SK-N-SH treated with all-trans-retinoic acid at 6 μM for 48 hours (cell line): ENCODE data around the gene USP7.

ENCODE experiments used
- CREB5 ChIP-seq: fragments of 250-450 bp; sonication (Bioruptor Pico); IDR thresholded peaks from 2 replicates; pipeline ENCODE4 v1.5.1; 2020; ENCODE audit warnings: low read depth, mild to moderate bottlenecking, moderate library complexity
- CSDC2 ChIP-seq: fragments of 250-450 bp; sonication (Bioruptor Pico); IDR thresholded peaks from 2 replicates; pipeline ENCODE4 v1.5.0; 2020; ENCODE audit warnings: mild to moderate bottlenecking, moderate library complexity
- ISL1 ChIP-seq: fragments of 250-450 bp; sonication (Bioruptor Pico); IDR thresholded peaks from 2 replicates; pipeline ENCODE4 v2.1.2; 2022; ENCODE audit warnings: mild to moderate bottlenecking, moderate library complexity
- PATZ1 ChIP-seq: fragments of 250-450 bp; sonication (Bioruptor Pico); IDR thresholded peaks from 2 replicates; pipeline ENCODE4 v1.8.0; 2020; ENCODE audit warnings: mild to moderate bottlenecking, moderate library complexity, borderline replicate concordance
- TSHZ2 ChIP-seq: fragments of 250-450 bp; sonication (Bioruptor Pico); IDR thresholded peaks from 2 replicates; pipeline ENCODE4 v1.5.0; 2020; ENCODE audit warnings: mild to moderate bottlenecking, moderate library complexity
- ZFP30 ChIP-seq: fragments of 450-650 bp; formaldehyde crosslinking; IDR thresholded peaks from 2 replicates; pipeline ENCODE4 v1.5.0; 2022; ENCODE audit warnings: mild to moderate bottlenecking, moderate library complexity
- ZNF70 ChIP-seq: fragments of 450-650 bp; formaldehyde crosslinking; IDR thresholded peaks from 2 replicates; pipeline ENCODE4 v1.5.0; 2020; ENCODE audit warnings: mild to moderate bottlenecking, moderate library complexity

GRCh38 chr16:8848939-8849391 lies 114.7 kb downstream of the USP7 start:
- TF ChIP-seq TSHZ2 (no peak), CREB5 (CRISPR knock-in tag) (no peak), PATZ1 (no peak), ZFP30 (CRISPR knock-in tag) (no peak), ZNF70 (CRISPR knock-in tag) (no peak), ISL1 (CRISPR knock-in tag) (no peak), CSDC2 (CRISPR knock-in tag) (no peak)
